Ovary (tissue), 9 donors: ENCODE measurements around the gene BBS9. TPM values are rescaled to one million over a fixed set of nuclear protein-coding genes. Genes with fewer than 3 reads are reported as not detected.

Source experiments
- DNase-seq, 5 donors: peaks; one replicate each; pipeline ENCODE4 v3.0.0-alpha.2; 2019 to 2020
- H3K27ac ChIP-seq, 2 donors: fragments of 200-600 bp; one replicate each; pipeline versions ENCODE4 v1.5.1 to v1.8.0; 2019 to 2022
- H3K27me3 ChIP-seq: fragments of 200-600 bp; one replicate; pipeline ENCODE4 v1.8.0; 2022
- H3K36me3 ChIP-seq: fragments of 200-600 bp; sonication (generic); one replicate; pipeline ENCODE4 v1.5.1; 2019
- H3K4me1 ChIP-seq: one replicate; pipeline ENCODE4 v1.8.1; 2013; ENCODE audit warnings: mild to moderate bottlenecking, moderate library complexity; ENCODE audit not compliant: insufficient read depth
- H3K4me3 ChIP-seq: fragments of 200-600 bp; sonication (generic); one replicate; pipeline ENCODE4 v1.5.1; 2017
- H3K9me3 ChIP-seq, 2 donors: fragments of 200-600 bp in 1 of 2; sonication (generic) in 1 of 2; one replicate each; pipeline versions ENCODE4 v1.5.1 to v1.8.1; 2013 to 2019; ENCODE audit warnings: mild to moderate bottlenecking in 1 of 2, moderate library complexity in 1 of 2
- EP300 ChIP-seq: sonication (generic); formaldehyde crosslinking; IDR thresholded peaks from one replicate; pipeline ENCODE4 v1.6.1; 2017; ENCODE audit warnings: antibody characterized with exemption
- POLR2A ChIP-seq: fragments of 450-650 bp; IDR thresholded peaks from one replicate; pipeline ENCODE4 v1.6.1; 2017; ENCODE audit warnings: antibody characterized with exemption, mild to moderate bottlenecking, moderate library complexity
- WGBS, 3 donors: extraction: QIAGEN DNeasy Blood & Tissue Kit in 1 of 3; methylation state at CpG; one replicate each; pipeline versions ENCODE4 v1.1.5 to v1.1.7; 2013 to 2017; 5-methylcytosine and 5-hydroxymethylcytosine counted together
- intact Hi-C, 4 donors: fragments of 100-400 bp; cut with DNase I; formaldehyde crosslinking; loops; one replicate each; pipeline versions ENCODE4 v1.11.0 to v1.15.1; 2022 to 2023
- polyA plus RNA-seq, 2 donors: library from polyadenylated mRNA; stranded (reverse); fragments of 200-250 nt in 1 of 2; fragments of 350-450 nt in 1 of 2; fragmentation: Illumina TruSeq in 1 of 2; extraction: RNeasy Lipid Tissue Mini Kit (QIAGEN cat#74804) in 1 of 2; gene quantifications; one replicate each; pipeline ENCODE4 v1.2.3, GENCODE V29; 2013 to 2014
- total RNA-seq, 7 donors: library from RNA; depleted of rRNA in 2 of 7; stranded (reverse); fragments of >200 nt in 2 of 7; fragmentation: NEBNext Ultra II Directional in 3 of 7; extraction: Animal tissue kit (Norgen Biotek cat#: 25700) in 3 of 7; gene quantifications; one replicate each; pipeline versions ENCODE4 v1.1.0 to v1.2.4, GENCODE V29; 2016 to 2023
- TF ChIP-seq, protein P1 (sequence below), 3 donors: fragments of 450-650 bp in 2 of 3; fragments of 200-600 bp in 1 of 3; IDR thresholded peaks; one replicate each; pipeline versions ENCODE4 v1.5.1 to v1.8.0; 2016 to 2022; ENCODE audit warnings: antibody characterized with exemption in 3 of 3, mild to moderate bottlenecking in 1 of 3
- donor health status: DM: no; HTN: no; CAD: no; lungs with moderate emphysema.
- donor health status: DM: no; HTN: no; CAD: no.
- donor health status: Bipolar disorder and iron deficiency.
- donor health status: DM: yes; HTN: yes; CAD: no.
- donor health status: DM: no; HTN: no; CAD: no.
- donor health status: DM: yes; HTN: yes; CAD: no.

BBS9 gene
- total and polyA plus RNA-seq, 9 donors: 8.1 to 42.0 (median 29.7) TPM

- no peak overlapping the region for H3K27ac ChIP-seq
- TF ChIP-seq POLR2A: no peak
- TF ChIP-seq, protein P1, sequence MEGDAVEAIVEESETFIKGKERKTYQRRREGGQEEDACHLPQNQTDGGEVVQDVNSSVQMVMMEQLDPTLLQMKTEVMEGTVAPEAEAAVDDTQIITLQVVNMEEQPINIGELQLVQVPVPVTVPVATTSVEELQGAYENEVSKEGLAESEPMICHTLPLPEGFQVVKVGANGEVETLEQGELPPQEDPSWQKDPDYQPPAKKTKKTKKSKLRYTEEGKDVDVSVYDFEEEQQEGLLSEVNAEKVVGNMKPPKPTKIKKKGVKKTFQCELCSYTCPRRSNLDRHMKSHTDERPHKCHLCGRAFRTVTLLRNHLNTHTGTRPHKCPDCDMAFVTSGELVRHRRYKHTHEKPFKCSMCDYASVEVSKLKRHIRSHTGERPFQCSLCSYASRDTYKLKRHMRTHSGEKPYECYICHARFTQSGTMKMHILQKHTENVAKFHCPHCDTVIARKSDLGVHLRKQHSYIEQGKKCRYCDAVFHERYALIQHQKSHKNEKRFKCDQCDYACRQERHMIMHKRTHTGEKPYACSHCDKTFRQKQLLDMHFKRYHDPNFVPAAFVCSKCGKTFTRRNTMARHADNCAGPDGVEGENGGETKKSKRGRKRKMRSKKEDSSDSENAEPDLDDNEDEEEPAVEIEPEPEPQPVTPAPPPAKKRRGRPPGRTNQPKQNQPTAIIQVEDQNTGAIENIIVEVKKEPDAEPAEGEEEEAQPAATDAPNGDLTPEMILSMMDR (IDR thresholded peaks at IDR 0.05): no peak
- no peak for TF ChIP-seq EP300
- no peaks in the 10 kb centered on the region for H3K27me3 ChIP-seq
- WGBS, 3 donors: 84 to 88% (median 86%) methylated on average over 3 of the region's 3 CpGs
- no peaks in the 10 kb centered on the region for H3K4me1 ChIP-seq
- intact Hi-C loops: no loop called here
- DNase-seq: no peak
- no peak overlapping the region for H3K4me3 ChIP-seq
- no peaks in the 10 kb centered on the region for H3K36me3 ChIP-seq
- H3K9me3 ChIP-seq: no peaks in the 10 kb centered on the region
Observed at GRCh38 chr7:33339074-33339790, 209.9 kb downstream of the BBS9 start.

- no peak for DNase-seq
- H3K4me3 ChIP-seq: no peak overlapping the region
- no peaks in the 10 kb centered on the region for H3K4me1 ChIP-seq
- no peak overlapping the region for H3K27ac ChIP-seq
- no peaks in the 10 kb centered on the region for H3K9me3 ChIP-seq
- H3K27me3 ChIP-seq: peaks cover 2% of the 10 kb centered on the region
- no peaks in the 10 kb centered on the region for H3K36me3 ChIP-seq
- TF ChIP-seq POLR2A: no peak
- TF ChIP-seq, protein P1 (IDR thresholded peaks at IDR 0.05): no peak
- no peak for TF ChIP-seq EP300
- intact Hi-C loops: no loop called here
- 96 to 97% (median 96%) methylated on average over 3 of the region's 3 CpGs for WGBS, 3 donors
Observed at GRCh38 chr7:33346055-33346454, 216.7 kb downstream of the BBS9 start.

DNA sequence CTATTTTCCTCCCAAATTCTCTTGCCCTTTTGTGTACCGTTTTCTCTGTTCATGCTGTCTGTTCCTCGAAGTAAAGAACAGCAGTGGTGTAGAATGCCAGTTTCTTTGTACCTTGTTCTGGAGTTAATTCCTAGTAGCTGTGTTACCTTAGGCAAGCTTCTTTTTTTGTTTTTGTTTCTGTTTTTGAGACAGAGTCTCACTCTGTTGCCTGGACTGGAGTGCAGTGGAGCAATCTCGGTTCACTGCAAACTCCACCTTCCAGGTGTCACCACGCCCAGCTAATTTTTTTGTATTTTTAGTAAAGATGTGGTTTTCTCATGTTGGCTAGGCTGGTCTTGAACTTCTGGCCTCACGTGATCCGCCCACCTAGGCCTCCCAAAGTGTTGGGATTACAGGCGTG is 221.2 kb downstream of the BBS9 start:
- no peak for DNase-seq
- no peaks in the 10 kb centered on the region for H3K36me3 ChIP-seq
- peaks cover 2% of the 10 kb centered on the region for H3K27me3 ChIP-seq
- H3K4me3 ChIP-seq: no peak overlapping the region
- H3K27ac ChIP-seq: no peak overlapping the region
- H3K9me3 ChIP-seq: no peaks in the 10 kb centered on the region
- no peaks in the 10 kb centered on the region for H3K4me1 ChIP-seq
- 95 to 98% (median 96%) methylated on average over 7 of the region's 7 CpGs for WGBS, 3 donors
- intact Hi-C loops: no loop called here
- no peak for TF ChIP-seq POLR2A

DNA sequence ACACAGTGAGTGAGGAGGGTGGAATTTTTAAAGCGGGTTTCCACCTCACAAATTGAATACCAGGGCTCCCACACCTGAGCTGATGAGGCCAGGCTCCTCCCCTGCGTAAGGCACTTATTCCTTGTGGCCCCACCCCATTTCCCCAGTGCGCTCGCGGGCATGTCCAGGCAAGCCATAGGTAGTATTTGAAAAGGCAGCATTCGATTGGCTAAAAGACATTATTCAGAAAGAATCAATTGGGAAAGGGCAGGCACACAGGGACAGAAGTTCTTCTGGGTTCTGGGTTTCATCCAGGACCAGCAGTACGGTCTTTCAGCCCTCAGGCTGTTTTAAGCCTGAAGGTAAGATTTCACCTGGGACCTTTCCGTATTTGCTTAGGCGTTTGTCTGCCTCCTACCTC is 222.3 kb downstream of the BBS9 start:
- Histone ChIP-seq H3K27me3 (peaks cover 2% of the 10 kb centered on the region), H3K27ac (no peak overlapping the region), H3K9me3 (no peaks in the 10 kb centered on the region), H3K4me1 (no peaks in the 10 kb centered on the region), H3K36me3 (no peaks in the 10 kb centered on the region), H3K4me3 (no peak overlapping the region)
- TF ChIP-seq POLR2A (no peak), EP300 (no peak)
- TF ChIP-seq, protein P1 (IDR thresholded peaks at IDR 0.05): no peak
- intact Hi-C loops: no loop called here
- no peak for DNase-seq
- 97 to 98% (median 97%) methylated on average over 9 of the region's 9 CpGs for WGBS, 3 donors

GRCh38 chr7:33354201-33354600 is 224.8 kb downstream of the BBS9 start:
- TF ChIP-seq, protein P1 (IDR thresholded peaks at IDR 0.05): no peak
- no peak for TF ChIP-seq POLR2A
- no peak for TF ChIP-seq EP300
- intact Hi-C loops: no loop called here
- Histone ChIP-seq H3K4me3 (no peak overlapping the region), H3K27me3 (no peaks in the 10 kb centered on the region), H3K9me3 (no peaks in the 10 kb centered on the region), H3K36me3 (no peaks in the 10 kb centered on the region), H3K27ac (no peak overlapping the region), H3K4me1 (no peaks in the 10 kb centered on the region)
- 86 to 88% (median 86%) methylated on average over 5 of the region's 5 CpGs for WGBS, 3 donors
- DNase-seq: no peak
